Panc1 (cell line): ENCODE measurements around the gene C1orf198. TPM values are rescaled to one million over a fixed set of nuclear protein-coding genes. Genes with fewer than 3 reads are reported as not detected.

Source experiments
- ATAC-seq: fragments of 200-7000 bp; cut with Tn5 transposase; 2 replicates; pipeline ENCODE4 v1.9.1; 2020; ENCODE audit warnings: mild to moderate bottlenecking, moderate library complexity
- BruUV-seq: library from RNA; stranded (reverse); fragments of 400-500 nt; replicated peaks from 2 replicates; lab custom pipeline; 2021; lab: Mats Ljungman, UMichigan
- CTCF ChIA-PET: fragments of 300-600 bp; sonication (Branson Sonifier 250); formaldehyde crosslinking; loops from one replicate; lab custom pipeline; 2022; ENCODE audit warnings: antibody characterized with exemption; lab: Charles Lee
- POLR2A ChIA-PET: fragments of 300-600 bp; sonication (Branson Sonifier 250); formaldehyde crosslinking; loops from one replicate; lab custom pipeline; 2022; ENCODE audit warnings: antibody characterized with exemption; lab: Charles Lee
- DNase-seq: peaks from one replicate; pipeline ENCODE4 v3.0.0-alpha.2; 2010; ENCODE audit warnings: low read depth, low spot score
- H3K27ac ChIP-seq: 2 replicates; pipeline ENCODE4 v1.5.1; 2011; ENCODE audit warnings: mild to moderate bottlenecking, low read length, inconsistent platforms
- H3K27me3 ChIP-seq: fragments of 200-500 bp; sonication (Bioruptor generic); 2 replicates; pipeline ENCODE4 v1.6.0; 2014; ENCODE audit warnings: low read length, inconsistent platforms; ENCODE audit not compliant: control insufficient read depth, insufficient read depth
- H3K36me3 ChIP-seq: fragments of 200-500 bp; sonication (Bioruptor generic); 2 replicates; pipeline ENCODE4 v1.5.1; 2014; ENCODE audit warnings: inconsistent platforms, mild to moderate bottlenecking, low read length, moderate library complexity; ENCODE audit not compliant: control insufficient read depth, insufficient read depth
- H3K4me1 ChIP-seq: 2 replicates; pipeline ENCODE4 v1.5.1; 2011; ENCODE audit warnings: inconsistent platforms, mild to moderate bottlenecking, low read length, moderate library complexity; ENCODE audit not compliant: control insufficient read depth, insufficient read depth
- H3K4me3 ChIP-seq, 2 experiments: 2 replicates each; pipeline ENCODE4 v1.5.1; 2011 to 2012; ENCODE audit warnings: low read depth in 2 of 2, low read length in 2 of 2, mild to moderate bottlenecking in 2 of 2, inconsistent platforms in 1 of 2, moderate library complexity in 1 of 2
- H3K9me3 ChIP-seq: fragments of 200-500 bp; sonication (Bioruptor generic); 2 replicates; pipeline ENCODE4 v1.5.1; 2014; ENCODE audit warnings: low read depth, mild to moderate bottlenecking, inconsistent platforms, low read length, moderate library complexity; ENCODE audit not compliant: control insufficient read depth, insufficient read depth
- POLR2AphosphoS5 ChIP-seq: IDR thresholded peaks from 2 replicates; pipeline ENCODE4 v1.6.1; 2012; ENCODE audit warnings: mild to moderate bottlenecking, low read depth, low read length, moderate library complexity
- SIN3A ChIP-seq: IDR thresholded peaks from 2 replicates; pipeline ENCODE4 v1.6.1; 2012; ENCODE audit warnings: low read depth, mild to moderate bottlenecking, low read length, moderate library complexity, borderline replicate concordance; ENCODE audit not compliant: insufficient read depth
- TCF7L2 ChIP-seq: IDR thresholded peaks from 2 replicates; pipeline ENCODE4 v1.6.1; 2011; ENCODE audit warnings: mild to moderate bottlenecking, low read depth, low read length, inconsistent platforms
- in situ Hi-C: cut with HindIII; loops from 2 replicates; pipeline ENCODE4 v1.10.0; 2016; ENCODE audit warnings: low sequenced_read_pairs, low pct_unique_long_range_greater_than_20kb
- intact Hi-C: fragments of 100-400 bp; cut with micrococcal nuclease; formaldehyde crosslinking; loops from one replicate; pipeline ENCODE4 v1.10.0; 2022; ENCODE audit not compliant: unreplicated experiment
- total RNA-seq: library from RNA; stranded (reverse); gene quantifications from one replicate; pipeline ENCODE4 v1.2.1, GENCODE V29; 2021; ENCODE audit not compliant: unreplicated experiment
- TF ChIP-seq, protein P1 (sequence below): fragments of 450-650 bp; IDR thresholded peaks from 2 replicates; pipeline ENCODE4 v1.5.1; 2017; ENCODE audit warnings: mild to moderate bottlenecking
- TF ChIP-seq, protein P2 (sequence below), 2 experiments: IDR thresholded peaks; 2 replicates each; pipeline ENCODE4 v1.6.1; 2011 to 2012; ENCODE audit warnings: low read depth in 2 of 2, control low read depth in 1 of 2, low read length in 1 of 2, mild to moderate bottlenecking in 1 of 2, moderate library complexity in 1 of 2; ENCODE audit not compliant: insufficient read depth in 1 of 2

C1orf198 gene
- total RNA-seq, 1 experiment from 2014 or later = 33.6 TPM

DNA sequence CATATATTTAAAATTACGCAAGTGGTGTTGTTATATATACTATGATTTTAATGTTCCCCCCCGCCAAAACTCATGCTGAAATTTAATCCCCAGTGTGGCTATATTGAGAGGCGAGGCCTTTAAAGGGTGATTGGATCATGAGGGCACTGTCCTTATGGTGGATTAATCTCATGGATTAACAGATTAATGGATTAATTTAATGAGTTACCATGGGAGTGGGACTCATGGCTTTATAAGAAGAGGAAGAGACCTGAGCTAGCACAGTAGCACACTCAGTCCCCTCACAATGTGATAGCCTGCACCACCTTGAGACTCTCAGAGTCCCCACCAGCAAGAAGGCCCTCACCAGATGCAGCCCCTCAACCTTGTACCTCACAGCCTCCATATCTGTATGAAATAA lies 34.8 kb downstream of the C1orf198 start:
- TF ChIP-seq, protein P1, sequence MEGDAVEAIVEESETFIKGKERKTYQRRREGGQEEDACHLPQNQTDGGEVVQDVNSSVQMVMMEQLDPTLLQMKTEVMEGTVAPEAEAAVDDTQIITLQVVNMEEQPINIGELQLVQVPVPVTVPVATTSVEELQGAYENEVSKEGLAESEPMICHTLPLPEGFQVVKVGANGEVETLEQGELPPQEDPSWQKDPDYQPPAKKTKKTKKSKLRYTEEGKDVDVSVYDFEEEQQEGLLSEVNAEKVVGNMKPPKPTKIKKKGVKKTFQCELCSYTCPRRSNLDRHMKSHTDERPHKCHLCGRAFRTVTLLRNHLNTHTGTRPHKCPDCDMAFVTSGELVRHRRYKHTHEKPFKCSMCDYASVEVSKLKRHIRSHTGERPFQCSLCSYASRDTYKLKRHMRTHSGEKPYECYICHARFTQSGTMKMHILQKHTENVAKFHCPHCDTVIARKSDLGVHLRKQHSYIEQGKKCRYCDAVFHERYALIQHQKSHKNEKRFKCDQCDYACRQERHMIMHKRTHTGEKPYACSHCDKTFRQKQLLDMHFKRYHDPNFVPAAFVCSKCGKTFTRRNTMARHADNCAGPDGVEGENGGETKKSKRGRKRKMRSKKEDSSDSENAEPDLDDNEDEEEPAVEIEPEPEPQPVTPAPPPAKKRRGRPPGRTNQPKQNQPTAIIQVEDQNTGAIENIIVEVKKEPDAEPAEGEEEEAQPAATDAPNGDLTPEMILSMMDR = no peak
- TF ChIP-seq POLR2AphosphoS5 (no peak), TCF7L2 (no peak), SIN3A (no peak)
- TF ChIP-seq, protein P2, sequence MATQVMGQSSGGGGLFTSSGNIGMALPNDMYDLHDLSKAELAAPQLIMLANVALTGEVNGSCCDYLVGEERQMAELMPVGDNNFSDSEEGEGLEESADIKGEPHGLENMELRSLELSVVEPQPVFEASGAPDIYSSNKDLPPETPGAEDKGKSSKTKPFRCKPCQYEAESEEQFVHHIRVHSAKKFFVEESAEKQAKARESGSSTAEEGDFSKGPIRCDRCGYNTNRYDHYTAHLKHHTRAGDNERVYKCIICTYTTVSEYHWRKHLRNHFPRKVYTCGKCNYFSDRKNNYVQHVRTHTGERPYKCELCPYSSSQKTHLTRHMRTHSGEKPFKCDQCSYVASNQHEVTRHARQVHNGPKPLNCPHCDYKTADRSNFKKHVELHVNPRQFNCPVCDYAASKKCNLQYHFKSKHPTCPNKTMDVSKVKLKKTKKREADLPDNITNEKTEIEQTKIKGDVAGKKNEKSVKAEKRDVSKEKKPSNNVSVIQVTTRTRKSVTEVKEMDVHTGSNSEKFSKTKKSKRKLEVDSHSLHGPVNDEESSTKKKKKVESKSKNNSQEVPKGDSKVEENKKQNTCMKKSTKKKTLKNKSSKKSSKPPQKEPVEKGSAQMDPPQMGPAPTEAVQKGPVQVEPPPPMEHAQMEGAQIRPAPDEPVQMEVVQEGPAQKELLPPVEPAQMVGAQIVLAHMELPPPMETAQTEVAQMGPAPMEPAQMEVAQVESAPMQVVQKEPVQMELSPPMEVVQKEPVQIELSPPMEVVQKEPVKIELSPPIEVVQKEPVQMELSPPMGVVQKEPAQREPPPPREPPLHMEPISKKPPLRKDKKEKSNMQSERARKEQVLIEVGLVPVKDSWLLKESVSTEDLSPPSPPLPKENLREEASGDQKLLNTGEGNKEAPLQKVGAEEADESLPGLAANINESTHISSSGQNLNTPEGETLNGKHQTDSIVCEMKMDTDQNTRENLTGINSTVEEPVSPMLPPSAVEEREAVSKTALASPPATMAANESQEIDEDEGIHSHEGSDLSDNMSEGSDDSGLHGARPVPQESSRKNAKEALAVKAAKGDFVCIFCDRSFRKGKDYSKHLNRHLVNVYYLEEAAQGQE (IDR thresholded peaks at IDR 0.05; ENCODE audit: insufficient read depth in 1 of 2, low read depth in 2 of 2, low read length in 1 of 2) = no peak
- H3K27me3 ChIP-seq = no peaks in the 10 kb centered on the region
- no peak overlapping the region for H3K4me3 ChIP-seq
- ChIA-PET POLR2A (interaction anchor here (0.6 kb wide), 1 partner anchor 483 kb away, joined by 10 read pairs; no protein-coding TSS in a partner anchor), CTCF (no interaction called here)
- no peaks in the 10 kb centered on the region for H3K36me3 ChIP-seq
- ATAC-seq = no peak
- H3K4me1 ChIP-seq = no peaks in the 10 kb centered on the region
- H3K9me3 ChIP-seq = no peaks in the 10 kb centered on the region
- in situ Hi-C loops = no loop called here
- BruUV-seq = no TSS peak
- intact Hi-C loops = no loop called here
- no peak overlapping the region for H3K27ac ChIP-seq
- DNase-seq = no peak

DNA sequence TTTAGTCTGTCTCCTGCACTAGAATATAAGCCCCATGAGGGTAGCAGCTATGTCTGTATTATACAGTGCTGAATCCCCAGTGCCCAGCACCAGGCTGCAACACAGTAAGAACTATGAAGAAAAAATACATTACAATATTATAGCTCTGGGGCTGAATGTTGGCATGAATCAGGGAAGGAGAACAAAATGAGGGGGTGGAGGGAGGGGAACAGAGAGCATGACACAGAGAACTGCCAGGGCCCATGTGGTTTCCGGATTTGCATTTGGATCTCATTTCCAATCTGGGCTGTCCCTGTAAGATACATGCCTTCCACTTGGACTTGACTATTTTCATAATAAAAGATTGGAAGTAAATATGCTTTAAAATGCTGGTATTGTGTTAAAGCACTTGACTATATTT lies 35.8 kb downstream of the C1orf198 start:
- ChIA-PET CTCF (no interaction called here), POLR2A (no interaction called here)
- no peaks in the 10 kb centered on the region for H3K36me3 ChIP-seq
- H3K27me3 ChIP-seq = no peaks in the 10 kb centered on the region
- in situ Hi-C loops (no loop called here), intact Hi-C loops (no loop called here)
- TF ChIP-seq, protein P2 (IDR thresholded peaks at IDR 0.05; ENCODE audit: insufficient read depth in 1 of 2, low read depth in 2 of 2, low read length in 1 of 2) = no peak
- TF ChIP-seq, protein P1 = no peak
- TF ChIP-seq POLR2AphosphoS5 (no peak), TCF7L2 (no peak), SIN3A (no peak)
- no peaks in the 10 kb centered on the region for H3K4me1 ChIP-seq
- H3K27ac ChIP-seq = no peak overlapping the region
- no TSS peak for BruUV-seq
- DNase-seq (no peak), ATAC-seq (no peak)
- no peak overlapping the region for H3K4me3 ChIP-seq
- no peaks in the 10 kb centered on the region for H3K9me3 ChIP-seq
